ENCODE results near the gene PDZD4.

DNA sequence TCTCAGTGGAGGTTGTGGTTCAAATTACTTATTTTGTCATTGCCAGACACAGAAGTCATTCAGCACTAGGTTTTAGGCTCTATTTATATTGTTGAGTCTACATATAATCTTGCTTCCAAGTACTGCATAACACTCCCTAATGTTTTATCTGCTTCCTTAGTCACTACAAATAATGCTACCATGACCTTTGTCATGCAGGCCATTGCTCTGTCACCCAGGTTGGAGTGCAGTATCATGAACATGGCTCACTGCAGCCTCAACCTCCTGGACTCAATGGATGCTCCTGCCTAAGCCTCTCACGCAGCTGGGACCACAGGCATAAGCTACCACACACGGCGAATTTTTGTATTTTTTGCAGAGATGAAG, 23.5 kb upstream of the PDZD4 start:
- TF ChIP-seq TAF1 (IDR thresholded peaks at IDR 0.05; ENCODE audit: borderline replicate concordance, low read depth, low read length) (no peak), EP300 (IDR thresholded peaks at IDR 0.05; ENCODE audit: borderline replicate concordance in 1 of 2, control insufficient read depth in 1 of 2, low read depth in 2 of 2, low read length in 2 of 2) (no peak), ATF7 (IDR thresholded peaks at IDR 0.05; ENCODE audit: low read depth) (no peak), EZH2 (IDR thresholded peaks at IDR 0.05; ENCODE audit: borderline replicate concordance, control insufficient read depth, low read depth, low read length) (no peak), POLR2AphosphoS5 (IDR thresholded peaks at IDR 0.05; ENCODE audit: low read length) (no peak), YY1 (IDR thresholded peaks at IDR 0.05; ENCODE audit: low read depth, low read length) (no peak), ZSCAN29 (IDR thresholded peaks at IDR 0.05) (no peak), BHLHE40 (IDR thresholded peaks at IDR 0.05; ENCODE audit: borderline replicate concordance in 1 of 2, low read depth in 2 of 2, low read length in 1 of 2) (no peak), FOXM1 (IDR thresholded peaks at IDR 0.05; ENCODE audit: low read depth, low read length) (no peak), JUND (IDR thresholded peaks at IDR 0.05; ENCODE audit: low read depth, low read length) (no peak), POLR2A (IDR thresholded peaks at IDR 0.05; ENCODE audit: low read depth, low read length) (no peak)
- TF ChIP-seq, protein P1, sequence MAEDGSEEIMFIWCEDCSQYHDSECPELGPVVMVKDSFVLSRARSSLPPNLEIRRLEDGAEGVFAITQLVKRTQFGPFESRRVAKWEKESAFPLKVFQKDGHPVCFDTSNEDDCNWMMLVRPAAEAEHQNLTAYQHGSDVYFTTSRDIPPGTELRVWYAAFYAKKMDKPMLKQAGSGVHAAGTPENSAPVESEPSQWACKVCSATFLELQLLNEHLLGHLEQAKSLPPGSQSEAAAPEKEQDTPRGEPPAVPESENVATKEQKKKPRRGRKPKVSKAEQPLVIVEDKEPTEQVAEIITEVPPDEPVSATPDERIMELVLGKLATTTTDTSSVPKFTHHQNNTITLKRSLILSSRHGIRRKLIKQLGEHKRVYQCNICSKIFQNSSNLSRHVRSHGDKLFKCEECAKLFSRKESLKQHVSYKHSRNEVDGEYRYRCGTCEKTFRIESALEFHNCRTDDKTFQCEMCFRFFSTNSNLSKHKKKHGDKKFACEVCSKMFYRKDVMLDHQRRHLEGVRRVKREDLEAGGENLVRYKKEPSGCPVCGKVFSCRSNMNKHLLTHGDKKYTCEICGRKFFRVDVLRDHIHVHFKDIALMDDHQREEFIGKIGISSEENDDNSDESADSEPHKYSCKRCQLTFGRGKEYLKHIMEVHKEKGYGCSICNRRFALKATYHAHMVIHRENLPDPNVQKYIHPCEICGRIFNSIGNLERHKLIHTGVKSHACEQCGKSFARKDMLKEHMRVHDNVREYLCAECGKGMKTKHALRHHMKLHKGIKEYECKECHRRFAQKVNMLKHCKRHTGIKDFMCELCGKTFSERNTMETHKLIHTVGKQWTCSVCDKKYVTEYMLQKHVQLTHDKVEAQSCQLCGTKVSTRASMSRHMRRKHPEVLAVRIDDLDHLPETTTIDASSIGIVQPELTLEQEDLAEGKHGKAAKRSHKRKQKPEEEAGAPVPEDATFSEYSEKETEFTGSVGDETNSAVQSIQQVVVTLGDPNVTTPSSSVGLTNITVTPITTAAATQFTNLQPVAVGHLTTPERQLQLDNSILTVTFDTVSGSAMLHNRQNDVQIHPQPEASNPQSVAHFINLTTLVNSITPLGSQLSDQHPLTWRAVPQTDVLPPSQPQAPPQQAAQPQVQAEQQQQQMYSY (CRISPR knock-in tag; IDR thresholded peaks at IDR 0.05): no peak
- TF ChIP-seq, protein P2, sequence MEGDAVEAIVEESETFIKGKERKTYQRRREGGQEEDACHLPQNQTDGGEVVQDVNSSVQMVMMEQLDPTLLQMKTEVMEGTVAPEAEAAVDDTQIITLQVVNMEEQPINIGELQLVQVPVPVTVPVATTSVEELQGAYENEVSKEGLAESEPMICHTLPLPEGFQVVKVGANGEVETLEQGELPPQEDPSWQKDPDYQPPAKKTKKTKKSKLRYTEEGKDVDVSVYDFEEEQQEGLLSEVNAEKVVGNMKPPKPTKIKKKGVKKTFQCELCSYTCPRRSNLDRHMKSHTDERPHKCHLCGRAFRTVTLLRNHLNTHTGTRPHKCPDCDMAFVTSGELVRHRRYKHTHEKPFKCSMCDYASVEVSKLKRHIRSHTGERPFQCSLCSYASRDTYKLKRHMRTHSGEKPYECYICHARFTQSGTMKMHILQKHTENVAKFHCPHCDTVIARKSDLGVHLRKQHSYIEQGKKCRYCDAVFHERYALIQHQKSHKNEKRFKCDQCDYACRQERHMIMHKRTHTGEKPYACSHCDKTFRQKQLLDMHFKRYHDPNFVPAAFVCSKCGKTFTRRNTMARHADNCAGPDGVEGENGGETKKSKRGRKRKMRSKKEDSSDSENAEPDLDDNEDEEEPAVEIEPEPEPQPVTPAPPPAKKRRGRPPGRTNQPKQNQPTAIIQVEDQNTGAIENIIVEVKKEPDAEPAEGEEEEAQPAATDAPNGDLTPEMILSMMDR (IDR thresholded peaks at IDR 0.05 in 2 of 3, conservative IDR thresholded peaks at IDR 0.05 in 1 of 3; ENCODE audit: control insufficient read depth in 2 of 3, extremely low read depth in 1 of 3, insufficient read depth in 1 of 3, low read depth in 3 of 3, low read length in 3 of 3): no peak
- TF ChIP-seq, protein P3, sequence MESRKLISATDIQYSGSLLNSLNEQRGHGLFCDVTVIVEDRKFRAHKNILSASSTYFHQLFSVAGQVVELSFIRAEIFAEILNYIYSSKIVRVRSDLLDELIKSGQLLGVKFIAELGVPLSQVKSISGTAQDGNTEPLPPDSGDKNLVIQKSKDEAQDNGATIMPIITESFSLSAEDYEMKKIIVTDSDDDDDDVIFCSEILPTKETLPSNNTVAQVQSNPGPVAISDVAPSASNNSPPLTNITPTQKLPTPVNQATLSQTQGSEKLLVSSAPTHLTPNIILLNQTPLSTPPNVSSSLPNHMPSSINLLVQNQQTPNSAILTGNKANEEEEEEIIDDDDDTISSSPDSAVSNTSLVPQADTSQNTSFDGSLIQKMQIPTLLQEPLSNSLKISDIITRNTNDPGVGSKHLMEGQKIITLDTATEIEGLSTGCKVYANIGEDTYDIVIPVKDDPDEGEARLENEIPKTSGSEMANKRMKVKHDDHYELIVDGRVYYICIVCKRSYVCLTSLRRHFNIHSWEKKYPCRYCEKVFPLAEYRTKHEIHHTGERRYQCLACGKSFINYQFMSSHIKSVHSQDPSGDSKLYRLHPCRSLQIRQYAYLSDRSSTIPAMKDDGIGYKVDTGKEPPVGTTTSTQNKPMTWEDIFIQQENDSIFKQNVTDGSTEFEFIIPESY (IDR thresholded peaks at IDR 0.05): no peak

All from GM12878 (cell line).